Progenitor cell of endocrine pancreas (in vitro differentiated cells): ENCODE data around the gene GPR25. TPM values are rescaled to one million over a fixed set of nuclear protein-coding genes. Genes with fewer than 3 reads are reported as not detected.

Source experiments
- DNase-seq: peaks from one replicate; pipeline ENCODE4 v3.0.0; 2021; ENCODE audit warnings: low spot score; ENCODE audit not compliant: unreplicated experiment
- H3K27ac Mint-ChIP-seq: 2 replicates; pipeline ENCODE4 v1.8.0; 2021; ENCODE audit warnings: mild to moderate bottlenecking, moderate library complexity, mixed read lengths
- H3K27me3 Mint-ChIP-seq: 2 replicates; pipeline ENCODE4 v1.8.0; 2021; ENCODE audit warnings: mixed read lengths
- H3K36me3 Mint-ChIP-seq: 2 replicates; pipeline ENCODE4 v1.8.0; 2022; ENCODE audit warnings: mixed read lengths; ENCODE audit not compliant: insufficient read depth
- H3K4me1 Mint-ChIP-seq: 2 replicates; pipeline ENCODE4 v1.8.0; 2021; ENCODE audit warnings: low read depth, mixed read lengths
- H3K4me3 Mint-ChIP-seq: 2 replicates; pipeline ENCODE4 v1.8.0; 2021; ENCODE audit warnings: low read depth, mild to moderate bottlenecking, moderate library complexity, mixed read lengths
- H3K9me3 Mint-ChIP-seq: 2 replicates; pipeline ENCODE4 v1.8.0; 2021; ENCODE audit warnings: low read depth, mixed read lengths
- CTCF ChIP-seq: fragments of 200-600 bp; sonication (generic); IDR thresholded peaks from one replicate; pipeline ENCODE4 v1.5.0; 2021; ENCODE audit warnings: antibody characterized with exemption, mild to moderate bottlenecking; ENCODE audit not compliant: unreplicated experiment
- total RNA-seq: library from RNA; stranded (reverse); gene quantifications from 2 replicates; pipeline ENCODE4 v1.2.1, GENCODE V29; 2021

Gene GPR25
- total RNA-seq, 1 donor from 2014 or later = not detected

- no peak for DNase-seq
- H3K4me1 Mint-ChIP-seq = peaks cover 19% of the 10 kb centered on the region
- TF ChIP-seq CTCF = no peak
- peak overlapping the region; percentile 56 for H3K27ac Mint-ChIP-seq
- no peaks in the 10 kb centered on the region for H3K9me3 Mint-ChIP-seq
- H3K4me3 Mint-ChIP-seq = no peak overlapping the region
- peaks cover 7% of the 10 kb centered on the region for H3K27me3 Mint-ChIP-seq
- no peaks in the 10 kb centered on the region for H3K36me3 Mint-ChIP-seq
Measured at GRCh38 chr1:200887772-200888348, 15.1 kb downstream of the GPR25 start.

DNA sequence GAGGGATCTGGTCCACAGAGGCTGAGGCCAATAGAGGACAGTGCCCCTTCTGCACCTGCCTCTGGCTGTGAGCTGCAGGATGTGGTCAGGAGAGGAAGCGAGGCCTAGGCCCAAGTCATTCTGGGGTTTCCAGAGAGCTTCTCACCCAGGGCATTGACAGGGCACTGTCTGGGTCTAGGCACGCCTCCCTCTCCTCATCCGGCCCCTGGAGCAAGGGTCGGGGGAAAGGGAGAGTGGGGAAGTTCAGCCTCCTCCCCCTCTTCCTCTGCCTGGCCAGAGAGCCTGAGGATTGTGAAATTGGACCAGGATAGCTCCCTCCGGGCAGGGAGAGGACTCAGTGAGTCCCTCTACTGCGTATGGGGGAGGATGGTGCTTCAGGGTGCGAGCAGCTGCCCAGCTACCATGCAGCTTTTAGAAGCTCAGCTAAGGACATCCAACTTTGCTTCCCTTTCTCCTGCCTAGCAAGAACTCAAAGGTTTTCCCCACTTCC, 15.6 kb downstream of the GPR25 start:
- Mint-ChIP-seq H3K4me1 (peaks cover 22% of the 10 kb centered on the region), H3K36me3 (no peaks in the 10 kb centered on the region), H3K27me3 (peaks cover 7% of the 10 kb centered on the region), H3K4me3 (no peak overlapping the region), H3K9me3 (no peaks in the 10 kb centered on the region), H3K27ac (no peak overlapping the region)
- no peak for DNase-seq
- TF ChIP-seq CTCF = no peak

- peaks cover 34% of the 10 kb centered on the region for H3K4me1 Mint-ChIP-seq
- peak overlapping the region; percentile 5 for H3K27ac Mint-ChIP-seq
- no peak for TF ChIP-seq CTCF
- peaks cover 7% of the 10 kb centered on the region for H3K27me3 Mint-ChIP-seq
- H3K4me3 Mint-ChIP-seq = peak overlapping the region; percentile 22
- H3K9me3 Mint-ChIP-seq = no peaks in the 10 kb centered on the region
- no peaks in the 10 kb centered on the region for H3K36me3 Mint-ChIP-seq
- DNase-seq = no peak
Measured at GRCh38 chr1:200889571-200889970, 16.8 kb downstream of the GPR25 start.

DNA sequence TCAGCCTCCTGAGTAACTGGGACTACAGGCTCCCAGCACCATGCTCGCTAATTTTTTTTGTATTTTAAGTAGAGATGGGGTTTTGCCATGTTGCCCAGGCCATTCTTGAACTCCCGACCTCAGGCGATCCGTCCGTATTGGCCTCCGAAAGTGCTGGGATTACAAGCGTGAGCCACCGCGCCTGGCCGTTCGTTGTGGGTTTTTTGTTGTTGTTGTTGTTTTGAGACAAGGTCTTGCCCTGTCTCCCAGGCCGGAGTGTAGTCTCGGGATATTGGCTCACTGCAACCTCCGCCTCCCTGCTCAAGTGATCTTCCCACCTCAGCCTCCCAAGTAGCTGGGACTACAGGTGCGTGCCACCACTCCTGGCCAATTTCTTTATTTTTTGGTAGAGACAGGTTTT, 17.2 kb downstream of the GPR25 start:
- TF ChIP-seq CTCF = no peak
- H3K27me3 Mint-ChIP-seq = peaks cover 7% of the 10 kb centered on the region
- peak overlapping the region; percentile 5 for H3K27ac Mint-ChIP-seq
- H3K9me3 Mint-ChIP-seq = no peaks in the 10 kb centered on the region
- no peaks in the 10 kb centered on the region for H3K36me3 Mint-ChIP-seq
- DNase-seq = no peak
- H3K4me1 Mint-ChIP-seq = peaks cover 39% of the 10 kb centered on the region
- peak overlapping the region; percentile 85 for H3K4me3 Mint-ChIP-seq

DNA sequence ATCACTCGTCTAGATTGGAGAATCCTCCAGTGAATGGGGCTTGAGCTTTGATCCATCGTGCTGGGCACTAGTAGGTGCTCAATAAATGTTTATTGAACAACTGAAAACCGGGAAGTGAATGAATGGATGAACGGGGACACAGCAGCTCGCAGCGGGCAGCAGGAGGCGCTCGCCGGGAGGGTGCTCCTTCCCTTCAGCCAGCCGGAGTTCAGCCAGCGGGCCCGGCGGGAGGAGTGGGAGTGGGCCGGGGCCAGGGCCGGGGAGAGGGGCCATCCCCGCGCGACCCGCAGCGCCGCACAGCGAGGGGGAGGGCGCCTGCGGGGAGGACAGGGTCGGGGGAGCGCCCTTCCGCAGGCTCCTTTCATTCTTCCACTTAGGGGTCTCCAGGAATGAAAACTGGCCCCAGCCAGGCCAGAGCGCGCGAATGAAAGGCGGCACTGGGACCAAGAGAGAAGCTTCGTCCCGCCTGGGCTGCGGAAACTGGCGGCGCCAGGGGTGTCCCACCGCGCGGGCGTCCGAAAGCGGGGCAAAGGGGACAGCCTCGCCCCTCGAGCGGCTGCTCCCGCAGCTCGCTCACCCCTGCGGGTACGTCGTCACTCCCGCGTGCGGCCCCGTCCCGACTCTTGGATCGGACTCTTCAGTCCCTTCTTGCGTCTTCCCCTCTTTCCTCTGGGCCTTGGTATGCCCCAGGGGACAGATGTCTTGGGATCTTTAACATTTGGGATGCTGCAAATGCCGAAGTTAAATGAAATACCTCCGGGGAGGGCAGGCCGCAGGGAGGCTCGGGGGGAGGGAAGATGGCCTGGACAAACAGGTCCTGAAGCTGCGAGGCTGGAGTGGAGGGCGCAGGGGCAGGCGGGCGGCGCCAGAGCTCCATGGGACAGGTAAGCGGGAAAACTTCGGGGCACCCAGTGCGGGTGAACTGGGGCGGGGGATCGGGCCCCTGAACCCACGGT, 18.3 kb downstream of the GPR25 start:
- TF ChIP-seq CTCF = peak; percentile 77
- H3K9me3 Mint-ChIP-seq = no peaks in the 10 kb centered on the region
- peak overlapping the region; percentile 85 for H3K4me3 Mint-ChIP-seq
- H3K4me1 Mint-ChIP-seq = peaks cover 49% of the 10 kb centered on the region
- DNase-seq = peak; percentile 66
- no peaks in the 10 kb centered on the region for H3K36me3 Mint-ChIP-seq
- peak overlapping the region; percentile 99 for H3K27ac Mint-ChIP-seq
- peaks cover 7% of the 10 kb centered on the region for H3K27me3 Mint-ChIP-seq
